GM12865 (cell line): ENCODE data around the gene CDC42BPB.

Source experiments
- DNase-seq: peaks from one replicate; pipeline ENCODE4 v3.0.0; 2010; ENCODE audit warnings: low read depth
- H3K4me3 ChIP-seq: 2 replicates; pipeline ENCODE4 v1.5.1; 2011; ENCODE audit warnings: mild to moderate bottlenecking, low read depth, low read length, control low read depth
- TF ChIP-seq, protein P1 (sequence below): IDR thresholded peaks from 2 replicates; pipeline ENCODE4 v1.5.1; 2011; ENCODE audit warnings: low read length, control low read depth, low read depth, inconsistent platforms; ENCODE audit not compliant: insufficient read depth; ENCODE audit errors: missing control alignments

CDC42BPB gene

GRCh38 chr14:102891556-102891955, 165.8 kb downstream of the CDC42BPB start:
- no peak for DNase-seq
- TF ChIP-seq, protein P1, sequence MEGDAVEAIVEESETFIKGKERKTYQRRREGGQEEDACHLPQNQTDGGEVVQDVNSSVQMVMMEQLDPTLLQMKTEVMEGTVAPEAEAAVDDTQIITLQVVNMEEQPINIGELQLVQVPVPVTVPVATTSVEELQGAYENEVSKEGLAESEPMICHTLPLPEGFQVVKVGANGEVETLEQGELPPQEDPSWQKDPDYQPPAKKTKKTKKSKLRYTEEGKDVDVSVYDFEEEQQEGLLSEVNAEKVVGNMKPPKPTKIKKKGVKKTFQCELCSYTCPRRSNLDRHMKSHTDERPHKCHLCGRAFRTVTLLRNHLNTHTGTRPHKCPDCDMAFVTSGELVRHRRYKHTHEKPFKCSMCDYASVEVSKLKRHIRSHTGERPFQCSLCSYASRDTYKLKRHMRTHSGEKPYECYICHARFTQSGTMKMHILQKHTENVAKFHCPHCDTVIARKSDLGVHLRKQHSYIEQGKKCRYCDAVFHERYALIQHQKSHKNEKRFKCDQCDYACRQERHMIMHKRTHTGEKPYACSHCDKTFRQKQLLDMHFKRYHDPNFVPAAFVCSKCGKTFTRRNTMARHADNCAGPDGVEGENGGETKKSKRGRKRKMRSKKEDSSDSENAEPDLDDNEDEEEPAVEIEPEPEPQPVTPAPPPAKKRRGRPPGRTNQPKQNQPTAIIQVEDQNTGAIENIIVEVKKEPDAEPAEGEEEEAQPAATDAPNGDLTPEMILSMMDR = no peak
- H3K4me3 ChIP-seq = no peak overlapping the region

GRCh38 chr14:102891111-102891510, 166.2 kb downstream of the CDC42BPB start:
- H3K4me3 ChIP-seq = no peak overlapping the region
- TF ChIP-seq, protein P1 = no peak
- no peak for DNase-seq

GRCh38 chr14:102889615-102890014, 167.7 kb downstream of the CDC42BPB start:
- H3K4me3 ChIP-seq = no peak overlapping the region
- DNase-seq = no peak
- TF ChIP-seq, protein P1 = no peak

DNA sequence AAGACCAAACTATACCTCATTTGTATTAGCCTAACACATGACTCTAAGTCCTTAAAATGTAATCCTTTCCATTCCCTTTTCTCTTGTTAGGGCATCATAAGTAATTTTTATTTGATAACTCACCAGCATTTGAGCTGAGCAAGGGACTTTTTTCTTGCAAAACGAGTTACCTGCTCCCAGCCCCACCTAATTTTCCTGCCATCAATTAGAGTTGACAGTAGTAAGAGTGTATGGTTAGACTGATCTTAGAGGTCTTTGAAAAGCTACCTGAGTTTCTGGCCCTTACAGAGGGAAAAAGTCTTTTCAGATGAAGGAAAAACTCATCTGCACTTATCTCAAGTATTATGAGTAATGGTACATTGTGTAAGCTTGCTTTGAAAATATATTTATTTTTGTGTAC, 168.6 kb downstream of the CDC42BPB start:
- TF ChIP-seq, protein P1 = no peak
- no peak for DNase-seq
- H3K4me3 ChIP-seq = no peak overlapping the region

DNA sequence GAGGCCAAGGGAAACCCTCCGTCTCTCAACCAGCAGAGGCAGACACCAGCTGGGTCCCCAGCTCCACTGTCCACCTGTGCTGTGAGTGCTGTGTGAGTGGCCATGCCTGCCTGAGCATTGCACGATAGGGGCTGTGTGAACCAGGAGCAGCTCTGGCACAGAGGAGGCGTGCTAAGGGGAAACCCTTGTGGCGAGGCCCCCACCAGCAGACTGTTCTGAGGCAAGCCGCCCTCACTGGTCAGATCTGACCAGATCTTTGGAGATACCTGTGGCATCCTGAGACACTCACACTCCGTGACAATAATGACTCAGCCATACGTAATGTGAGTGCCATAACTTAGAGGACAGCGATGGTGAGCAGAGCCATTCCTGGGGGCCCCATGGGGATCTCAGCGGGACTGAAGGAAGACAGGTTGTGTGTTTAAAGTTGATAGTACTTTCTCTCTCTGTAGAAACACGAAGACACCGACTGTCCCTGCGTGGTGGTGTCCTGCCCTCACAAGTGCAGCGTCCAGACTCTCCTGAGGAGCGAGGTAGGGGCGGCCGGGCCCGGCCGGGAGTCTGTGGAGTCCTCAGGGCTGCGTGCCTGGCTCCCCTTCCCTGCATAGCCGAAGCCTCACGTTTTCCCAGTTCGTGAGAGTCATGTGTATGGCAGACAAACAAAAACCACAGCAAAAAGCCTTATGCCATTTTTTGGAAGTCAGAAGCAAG, 171.5 kb downstream of the CDC42BPB start:
- DNase-seq = no peak
- no peak overlapping the region for H3K4me3 ChIP-seq
- TF ChIP-seq, protein P1 = no peak

DNA sequence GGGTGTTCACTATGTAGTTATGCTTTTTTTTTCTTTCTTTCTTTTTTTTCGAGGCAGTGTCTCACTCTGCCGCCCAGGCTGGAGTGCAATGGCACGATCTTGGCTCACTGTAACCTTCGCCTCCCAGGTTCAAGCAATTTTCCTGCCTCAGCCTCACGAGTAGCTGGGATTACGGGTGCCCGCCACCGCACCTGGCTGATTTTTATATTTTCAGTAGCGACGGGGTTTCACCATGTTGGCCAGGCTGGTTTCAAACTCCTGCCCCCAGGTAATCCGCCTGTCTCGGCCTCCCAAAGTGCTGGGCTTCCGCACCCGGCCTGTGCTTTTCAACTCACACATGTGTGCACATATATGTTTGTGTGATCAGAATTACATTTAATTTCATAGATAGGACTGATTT, 173.8 kb downstream of the CDC42BPB start:
- H3K4me3 ChIP-seq = no peak overlapping the region
- no peak for DNase-seq
- TF ChIP-seq, protein P1 = no peak

GRCh38 chr14:102883089-102883541, 174.2 kb downstream of the CDC42BPB start:
- DNase-seq = no peak
- no peak overlapping the region for H3K4me3 ChIP-seq
- TF ChIP-seq, protein P1 = no peak
